Measurements from ENCODE around the gene SKAP1.

DNA sequence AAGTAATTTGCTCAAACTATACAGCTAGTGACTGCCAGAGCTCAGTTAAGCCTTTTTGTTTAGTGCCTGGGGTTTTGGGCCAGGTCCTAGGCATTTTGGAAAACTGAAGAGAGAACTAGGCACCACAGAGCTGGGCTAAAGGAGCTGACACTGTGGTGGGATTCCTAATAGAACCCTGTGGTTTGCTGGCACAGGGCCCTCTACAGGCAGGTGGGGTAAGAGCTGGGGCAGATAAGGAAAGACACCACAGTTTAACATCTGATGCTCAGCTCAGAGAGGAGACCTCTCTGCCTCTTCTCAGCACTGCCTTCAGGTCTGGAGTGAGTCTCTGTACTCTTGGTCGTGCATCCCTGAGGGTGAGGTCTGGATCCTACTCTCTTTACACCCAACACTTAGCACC, 201.3 kb downstream of the SKAP1 start:
- TF ChIP-seq EP300 (IDR thresholded peaks at IDR 0.05) (no peak), CTCF (IDR thresholded peaks at IDR 0.05) (no peak)

Data from gastroesophageal sphincter (tissue), 3 donors.